ENCODE data around the gene RAB3D.
"Not testable (repeated sequence)": the region's sequence is repeated elsewhere in the genome, so short reads cannot be mapped to it uniquely, and the experiment has no call there.

The RAB3D gene, protein sequence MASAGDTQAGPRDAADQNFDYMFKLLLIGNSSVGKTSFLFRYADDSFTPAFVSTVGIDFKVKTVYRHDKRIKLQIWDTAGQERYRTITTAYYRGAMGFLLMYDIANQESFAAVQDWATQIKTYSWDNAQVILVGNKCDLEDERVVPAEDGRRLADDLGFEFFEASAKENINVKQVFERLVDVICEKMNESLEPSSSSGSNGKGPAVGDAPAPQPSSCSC

DNA sequence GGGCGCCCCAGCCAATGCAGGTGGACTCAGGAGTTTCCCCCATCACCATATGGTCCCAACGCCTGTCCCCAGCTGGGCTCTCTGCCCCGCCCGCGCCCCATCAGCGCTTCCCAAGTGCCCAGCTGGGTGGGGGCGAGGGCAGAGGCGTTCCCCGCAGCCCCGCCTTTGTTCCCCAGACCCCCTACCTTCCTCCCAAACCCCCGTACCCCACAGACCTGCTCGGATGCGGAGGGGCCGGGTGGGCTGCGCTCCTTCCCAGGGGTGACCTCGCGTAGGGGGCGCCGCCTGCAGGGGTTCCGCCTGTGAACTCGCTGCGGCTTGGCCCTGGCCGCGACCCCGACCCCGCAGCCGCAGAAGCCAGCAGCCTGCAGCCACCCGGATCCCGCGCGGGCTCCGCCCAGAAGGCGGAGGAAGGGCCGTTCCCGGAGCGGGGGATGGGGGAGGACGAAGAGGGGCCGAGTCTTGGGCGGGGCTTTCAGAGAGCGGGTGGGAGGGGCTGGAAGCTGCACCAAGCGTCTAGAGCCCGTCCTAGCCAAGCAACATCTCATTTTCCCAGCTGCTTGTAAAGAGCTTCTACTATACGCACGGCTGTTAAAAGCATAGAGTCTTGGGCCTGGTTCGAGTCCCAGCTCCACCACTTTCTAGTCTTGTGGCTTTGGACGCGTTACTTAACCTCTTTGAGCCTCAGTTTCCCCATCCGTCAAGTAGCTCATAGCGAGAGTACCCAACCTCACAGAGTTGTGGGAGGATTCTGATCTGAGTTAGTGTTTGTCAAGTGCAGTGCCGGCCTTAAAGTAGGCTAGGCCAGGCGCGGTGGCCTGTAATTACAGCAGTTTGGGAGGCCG is at the start of gene RAB3D:
RAB3D (minus strand) TSS at position 404 of the 845 bp plus-strand sequence. CDS start 2,258 bp downstream, outside the sequence.
- peak; percentile 86 to 91 for DNase-seq

DNA sequence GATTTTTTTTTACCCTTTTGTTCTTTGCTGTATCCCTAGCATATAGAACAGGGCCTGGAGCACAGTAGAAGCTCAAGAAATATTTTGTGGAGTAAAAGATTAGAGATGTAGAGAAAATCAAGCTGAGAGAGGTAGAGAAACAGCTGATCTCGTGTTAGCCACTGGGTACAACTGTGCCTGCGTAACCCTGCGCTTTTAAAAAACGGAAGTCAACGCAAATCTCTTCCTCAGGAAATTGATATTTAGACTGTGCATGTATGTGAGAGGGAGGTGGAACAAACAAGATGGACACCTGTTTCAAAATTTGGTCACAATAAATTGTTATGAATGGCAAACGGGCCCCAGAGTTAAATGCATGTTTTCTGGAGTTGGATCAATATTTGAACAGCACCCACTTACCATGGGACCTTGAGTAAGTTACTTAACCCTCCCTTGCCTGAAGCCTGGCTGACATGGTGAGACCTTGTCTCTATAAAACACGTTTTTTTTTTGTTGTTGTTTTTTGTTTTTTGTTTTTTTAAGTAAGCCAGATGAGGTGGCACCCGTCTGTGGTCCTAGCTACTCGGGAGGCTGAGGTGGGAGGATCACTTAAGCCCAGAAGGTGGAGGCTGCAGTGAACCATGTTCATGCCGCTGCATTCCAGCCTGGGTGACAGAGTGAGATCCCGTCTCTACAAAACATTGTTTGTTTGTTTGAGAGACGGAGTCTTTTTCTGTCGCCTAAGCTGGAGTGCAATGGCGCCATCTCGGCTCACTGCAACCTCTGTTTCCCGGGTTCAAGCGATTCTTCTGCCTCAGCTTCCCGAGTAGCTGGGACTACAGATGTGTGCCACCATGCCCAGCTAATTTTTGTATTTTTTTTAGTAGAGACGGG is 47.9 kb upstream of the RAB3D start:
- DNase-seq = no peak

DNA sequence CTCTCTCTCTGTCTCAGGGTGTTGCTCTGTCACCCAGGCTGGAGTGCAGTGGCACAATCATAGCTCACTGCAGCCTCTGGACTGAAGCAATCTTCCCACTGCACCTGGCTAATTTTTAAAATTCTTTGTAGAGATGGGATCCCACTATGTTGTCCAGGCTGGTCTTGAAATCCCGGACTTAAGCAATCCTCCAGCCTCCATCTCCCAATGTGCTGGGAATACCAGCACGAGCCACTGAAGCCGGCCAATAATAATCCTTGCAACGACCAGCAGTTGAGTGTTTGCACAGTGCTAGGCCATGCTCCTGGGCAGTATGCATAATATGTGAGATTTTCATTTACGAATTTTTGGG is 45.3 kb upstream of the RAB3D start:
- DNase-seq = no peak

GRCh38 chr19:11383706-11384048 is 44.2 kb upstream of the RAB3D start:
- no peak for DNase-seq

- DNase-seq = peak; percentile 52 to 65
Observed at GRCh38 chr19:11382898-11383705, 43.6 kb upstream of the RAB3D start.

GRCh38 chr19:11380653-11381537 is 41.4 kb upstream of the RAB3D start:
- DNase-seq = peak; percentile 96

GRCh38 chr19:11379857-11380350 is 40.4 kb upstream of the RAB3D start:
- DNase-seq = no peak

DNA sequence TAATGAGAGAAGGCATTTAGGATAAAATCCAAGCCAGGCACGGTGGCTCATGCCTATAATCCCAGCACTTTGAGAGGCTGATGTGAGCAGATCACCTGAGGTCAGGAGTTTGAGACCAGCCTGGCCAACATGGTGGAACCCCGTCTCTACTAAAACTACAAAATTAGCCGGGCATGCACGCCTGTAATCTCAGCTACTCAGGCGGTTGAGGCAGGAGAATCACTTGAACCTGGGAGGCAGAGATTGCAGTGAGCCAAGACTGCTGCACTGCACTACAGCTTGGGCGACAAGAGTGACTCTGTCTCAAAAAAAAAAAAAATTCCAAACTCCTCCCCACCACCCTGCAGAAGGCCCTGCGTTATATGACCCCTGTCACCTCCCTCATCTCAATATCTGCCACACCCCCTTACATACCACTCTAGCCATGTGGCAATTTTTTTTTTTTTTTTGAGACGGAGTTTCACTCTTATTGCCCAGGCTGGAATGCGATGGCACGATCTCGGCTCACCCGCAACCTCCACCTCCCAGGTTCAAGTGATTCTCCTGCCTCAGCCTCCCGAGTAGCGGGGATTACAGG is 39.9 kb upstream of the RAB3D start:
- DNase-seq = not testable (repeated sequence)

GRCh38 chr19:11378319-11379189 is 39.1 kb upstream of the RAB3D start:
- DNase-seq = no peak

GRCh38 chr19:11377756-11378155 is 38.3 kb upstream of the RAB3D start:
- no peak for DNase-seq

DNA sequence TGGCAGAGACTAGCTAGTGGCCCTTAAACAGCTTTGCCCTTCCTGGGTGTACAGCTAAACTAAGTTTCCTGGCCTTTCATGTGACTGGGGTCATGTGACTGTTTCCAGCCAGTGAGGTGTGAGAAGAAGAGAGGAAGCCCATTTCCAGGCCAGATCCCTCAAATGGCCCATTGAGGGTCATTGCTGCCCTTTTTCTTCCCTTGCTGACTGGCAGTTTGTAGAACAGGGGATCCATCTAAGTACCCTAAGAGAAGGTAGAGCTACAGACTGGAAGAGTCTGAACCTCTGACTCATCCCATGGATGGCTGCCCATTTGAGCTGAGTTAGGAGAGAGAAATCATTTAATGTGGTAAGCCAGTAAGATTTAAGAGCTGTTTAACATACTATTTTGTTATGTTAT is 37.8 kb upstream of the RAB3D start:
- DNase-seq = no peak

- DNase-seq = peak; percentile 68 to 71
Observed at GRCh38 chr19:11375143-11375948, 35.9 kb upstream of the RAB3D start.

DNA sequence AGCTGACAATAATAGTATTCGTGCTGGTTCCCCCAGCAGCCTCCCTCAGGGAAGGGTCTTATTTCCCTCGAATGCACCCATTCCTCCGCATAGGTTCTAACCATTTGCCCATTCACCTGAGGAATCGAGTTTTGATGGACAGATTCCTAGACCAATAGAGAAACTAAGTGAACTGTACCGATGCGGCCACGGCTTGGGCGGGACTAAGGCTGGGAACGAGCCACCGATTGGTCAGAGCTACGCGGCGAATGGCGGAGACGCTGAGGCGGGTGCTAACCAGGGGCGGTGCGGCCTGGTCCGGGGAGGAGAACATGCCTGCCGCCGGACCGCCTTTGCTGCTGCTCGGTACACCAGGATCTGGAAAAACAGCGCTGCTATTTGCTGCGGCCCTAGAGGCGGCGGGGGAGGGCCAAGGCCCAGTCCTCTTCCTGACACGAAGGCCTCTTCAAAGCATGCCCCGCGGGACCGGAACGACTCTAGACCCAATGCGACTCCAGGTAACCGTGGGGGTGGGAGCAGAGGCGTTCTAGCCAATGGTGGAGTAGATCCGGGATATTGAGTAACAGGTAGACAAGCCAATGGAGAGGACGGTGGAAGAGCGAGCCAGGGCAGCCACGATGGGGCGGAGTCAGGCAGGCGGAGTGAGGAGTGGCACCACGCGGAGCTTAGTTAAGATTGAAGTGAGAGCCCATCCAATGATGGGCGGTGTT is 35.1 kb upstream of the RAB3D start, which contains the start of gene SWSAP1:
SWSAP1 (plus strand) TSS at position 234 of the 710 bp plus-strand sequence; CDS start at position 249, 15 bp downstream.
- peak; percentile 96 to 97 for DNase-seq

DNA sequence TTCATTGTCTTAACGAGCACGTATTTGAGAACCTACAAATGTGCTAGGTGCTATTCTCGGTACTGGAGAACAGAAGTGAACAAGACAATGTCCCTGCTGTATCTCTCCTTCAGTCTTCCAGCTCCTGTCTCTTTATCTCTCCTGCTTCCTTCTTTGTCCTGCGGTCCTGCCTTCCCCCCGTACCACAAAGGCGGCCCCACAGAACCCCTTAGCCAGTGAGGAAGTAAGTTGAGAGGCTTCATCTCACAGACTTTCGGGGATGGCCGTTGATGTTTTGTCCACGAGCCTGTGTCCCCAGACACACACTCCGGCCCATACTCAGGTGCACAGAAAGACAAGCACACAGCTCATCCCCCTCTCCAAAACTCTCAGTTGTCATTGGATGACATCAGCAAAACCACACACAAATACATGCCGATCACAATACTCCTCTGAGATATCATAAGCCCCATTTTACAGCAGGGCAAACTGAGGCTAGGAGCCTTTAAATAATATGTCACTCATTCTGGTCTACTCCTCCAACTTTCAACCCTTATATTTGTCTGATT is 34.5 kb upstream of the RAB3D start:
- DNase-seq = no peak

GRCh38 chr19:11373166-11373884 is 33.9 kb upstream of the RAB3D start:
- DNase-seq = no peak

DNA sequence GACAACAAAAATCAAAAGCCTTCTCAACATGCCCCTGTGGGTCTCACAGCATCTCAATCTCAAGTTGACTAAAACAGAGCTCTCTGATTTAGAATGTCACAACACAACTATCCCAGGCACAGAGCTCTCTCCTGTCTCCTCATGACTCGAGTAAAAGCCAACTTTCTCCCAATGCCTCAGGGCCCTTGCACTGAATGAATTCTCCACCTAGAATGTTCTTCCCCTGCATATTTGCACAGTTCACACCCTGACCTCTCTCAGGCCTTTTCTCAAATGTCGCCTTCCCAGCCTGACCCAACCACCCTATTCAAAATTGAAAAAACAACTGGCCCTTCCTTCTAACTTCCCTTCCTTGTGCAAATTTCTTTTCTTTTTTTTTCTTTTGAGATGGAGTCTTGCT is 31.3 kb upstream of the RAB3D start:
- DNase-seq = no peak

- no peak for DNase-seq
Observed at GRCh38 chr19:11367528-11367927, 28.1 kb upstream of the RAB3D start.

Data from stimulated activated CD4-positive, alpha-beta T cell treated with anti-CD3 and anti-CD28 coated beads, Interleukin-2, amount 100 ng/mL, for 24 hours (primary cell).